ENCODE measurements around the gene TRMT11. TPM values are rescaled to one million over a fixed set of nuclear protein-coding genes. Genes with fewer than 3 reads are reported as not detected.

TRMT11 gene
- total and polyA plus RNA-seq, 9 donors = 10.7 to 29.9 (median 23.9) TPM

DNA sequence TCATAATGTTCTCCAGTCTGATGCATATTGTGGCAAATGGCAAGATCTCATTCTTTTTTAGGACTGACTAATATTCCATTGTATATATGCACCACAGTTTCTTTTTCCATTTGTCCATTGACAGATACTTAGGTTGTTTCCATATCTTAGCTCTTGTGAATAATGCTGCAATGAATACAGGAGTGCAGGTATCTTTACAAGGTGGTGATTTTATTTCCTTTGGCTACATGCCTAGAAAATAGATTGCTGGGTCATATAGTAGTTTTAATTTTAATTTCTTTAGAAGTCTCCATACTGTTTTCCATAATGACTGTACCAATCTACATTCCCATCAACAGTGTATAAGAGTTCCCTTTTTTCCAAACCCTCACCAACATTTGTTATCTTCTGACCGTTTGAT lies 97.5 kb downstream of the TRMT11 start:
- Histone ChIP-seq H3K4me3 (no peak overlapping the region), H3K9me3 (no peaks in the 10 kb centered on the region), H3K36me3 (no peaks in the 10 kb centered on the region), H3K27me3 (no peaks in the 10 kb centered on the region), H3K4me1 (ENCODE audit: insufficient read depth) (no peaks in the 10 kb centered on the region), H3K27ac (no peak overlapping the region)
- TF ChIP-seq, protein P1, sequence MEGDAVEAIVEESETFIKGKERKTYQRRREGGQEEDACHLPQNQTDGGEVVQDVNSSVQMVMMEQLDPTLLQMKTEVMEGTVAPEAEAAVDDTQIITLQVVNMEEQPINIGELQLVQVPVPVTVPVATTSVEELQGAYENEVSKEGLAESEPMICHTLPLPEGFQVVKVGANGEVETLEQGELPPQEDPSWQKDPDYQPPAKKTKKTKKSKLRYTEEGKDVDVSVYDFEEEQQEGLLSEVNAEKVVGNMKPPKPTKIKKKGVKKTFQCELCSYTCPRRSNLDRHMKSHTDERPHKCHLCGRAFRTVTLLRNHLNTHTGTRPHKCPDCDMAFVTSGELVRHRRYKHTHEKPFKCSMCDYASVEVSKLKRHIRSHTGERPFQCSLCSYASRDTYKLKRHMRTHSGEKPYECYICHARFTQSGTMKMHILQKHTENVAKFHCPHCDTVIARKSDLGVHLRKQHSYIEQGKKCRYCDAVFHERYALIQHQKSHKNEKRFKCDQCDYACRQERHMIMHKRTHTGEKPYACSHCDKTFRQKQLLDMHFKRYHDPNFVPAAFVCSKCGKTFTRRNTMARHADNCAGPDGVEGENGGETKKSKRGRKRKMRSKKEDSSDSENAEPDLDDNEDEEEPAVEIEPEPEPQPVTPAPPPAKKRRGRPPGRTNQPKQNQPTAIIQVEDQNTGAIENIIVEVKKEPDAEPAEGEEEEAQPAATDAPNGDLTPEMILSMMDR (IDR thresholded peaks at IDR 0.05) = no peak
- TF ChIP-seq EP300 (IDR thresholded peaks at IDR 0.05) (no peak), POLR2A (IDR thresholded peaks at IDR 0.05) (no peak)
- 94 to 100% (median 95%) methylated on average over 1 of the region's 1 CpG for WGBS, 3 donors
- DNase-seq = no peak
- intact Hi-C loops (cut with DNase I) = no loop called here

DNA sequence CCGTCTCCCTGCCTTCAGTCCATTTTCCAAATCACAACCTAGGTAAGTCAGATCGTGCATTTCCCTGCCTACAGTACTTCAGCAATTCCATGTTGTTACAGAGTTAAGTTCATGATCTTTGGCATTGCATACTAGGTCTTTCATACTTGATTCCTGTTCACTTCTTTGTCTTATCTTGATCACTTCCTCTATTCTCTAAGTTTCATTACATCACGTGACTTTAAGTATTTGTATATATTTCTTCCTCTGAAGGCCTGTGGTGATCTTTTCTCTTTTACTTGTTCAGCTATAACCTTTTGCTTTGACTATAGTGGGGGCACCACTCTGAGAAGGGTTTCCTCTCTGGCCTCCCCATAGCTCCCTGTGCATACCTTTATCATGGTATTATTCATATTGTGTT lies 100.2 kb downstream of the TRMT11 start:
- H3K4me1 ChIP-seq (ENCODE audit: insufficient read depth) = no peaks in the 10 kb centered on the region
- no peak overlapping the region for H3K4me3 ChIP-seq
- TF ChIP-seq POLR2A (IDR thresholded peaks at IDR 0.05) (no peak), EP300 (IDR thresholded peaks at IDR 0.05) (no peak)
- TF ChIP-seq, protein P1 (IDR thresholded peaks at IDR 0.05) = no peak
- no peak for DNase-seq
- H3K9me3 ChIP-seq = no peaks in the 10 kb centered on the region
- H3K27ac ChIP-seq = no peak overlapping the region
- WGBS, 3 donors = 88 to 92% (median 88%) methylated on average over 3 of the region's 3 CpGs
- H3K27me3 ChIP-seq = no peaks in the 10 kb centered on the region
- no peaks in the 10 kb centered on the region for H3K36me3 ChIP-seq
- intact Hi-C loops (cut with DNase I) = no loop called here

Small RNA genes within 50 kb of the gene (small RNA-seq; reads per million reads assigned to genes)
- gene RNA5SP216 = not detected

Other genes starting within 250 kb of the TRMT11 start
- 10 to 100 TPM in 2 of 7 donors, 1 to 10 TPM in 5; 3.0 to 19.9 (median 5.5) TPM for gene HEY2, start 236.9 kb upstream of the TRMT11 start, total RNA-seq
- 10 to 100 TPM in 1 of 2 donors, 1 to 10 TPM in 1; 9.9 to 12.7 TPM for gene HEY2, start 236.9 kb upstream of the TRMT11 start, polyA plus RNA-seq
- 10 to 100 TPM; 16.8 to 54.1 (median 34.9) TPM for gene NCOA7, start 195.6 kb upstream of the TRMT11 start, total RNA-seq
- gene NCOA7, start 195.6 kb upstream of the TRMT11 start, polyA plus RNA-seq = 10 to 100 TPM; 10.9 to 30.0 TPM
- 10 to 100 TPM; 15.9 to 20.4 (median 19.3) TPM for gene HINT3, start 29.8 kb upstream of the TRMT11 start, total RNA-seq
- gene HINT3, start 29.8 kb upstream of the TRMT11 start, polyA plus RNA-seq = 10 to 100 TPM; 10.3 to 15.8 TPM

All from ovary (tissue), 9 donors.